ENCODE measurements around the gene BMP10. TPM values are rescaled to one million over a fixed set of nuclear protein-coding genes. Genes with fewer than 3 reads are reported as not detected.

Gene BMP10
- total RNA-seq, 1 experiment from 2014 or later, result not detected

- Histone ChIP-seq H3K23me2 (ENCODE audit: insufficient read length, low read depth, low read length, poor library complexity, severe bottlenecking) (no peaks in the 10 kb centered on the region), H2BK15ac (ENCODE audit: low read depth, low read length) (no peak overlapping the region), H2BK120ac (ENCODE audit: low read depth, low read length, poor library complexity, severe bottlenecking) (no peak overlapping the region), H2AFZ (ENCODE audit: low read length) (no peak overlapping the region), H4K8ac (replicated peaks; ENCODE audit: insufficient read length, low read depth, low read length) (no peak overlapping the region), H3K4me2 (ENCODE audit: insufficient read depth, insufficient read length, low read length) (no peak overlapping the region), H3K4me1 (ENCODE audit: insufficient read depth, low read length) (no peaks in the 10 kb centered on the region; the same call in 1 of the 2 replicates), H3K79me1 (ENCODE audit: insufficient read depth, low read depth, low read length, poor library complexity, severe bottlenecking) (no peaks in the 10 kb centered on the region), H2BK12ac (ENCODE audit: insufficient read length, low read depth, low read length) (no peak overlapping the region), H3K23ac (ENCODE audit: insufficient read length, low read depth, low read length) (no peak overlapping the region), H3K79me2 (ENCODE audit: insufficient read depth, low read length) (no peaks in the 10 kb centered on the region), H4K20me1 (ENCODE audit: control insufficient read depth, insufficient read depth, insufficient read length) (no peaks in the 10 kb centered on the region), H4K5ac (ENCODE audit: insufficient read length, low read depth, low read length) (no peak overlapping the region), H2AK5ac (ENCODE audit: insufficient read length, low read length) (no peak overlapping the region), H3K14ac (ENCODE audit: insufficient read depth, low read length) (no peak overlapping the region), H3K27ac (ENCODE audit: insufficient read length, low read depth, low read length) (no peak overlapping the region), H3K4ac (ENCODE audit: low read depth, low read length) (no peak overlapping the region), H3K9ac (ENCODE audit: extremely low read depth, insufficient read length, low read length) (no peak overlapping the region), H3K9me3 (ENCODE audit: control insufficient read depth, low read depth, low read length) (no peaks in the 10 kb centered on the region), H3T11ph (ENCODE audit: low read length) (no peak overlapping the region), H3K18ac (ENCODE audit: insufficient read length, low read depth, low read length) (no peak overlapping the region), H3K56ac (ENCODE audit: insufficient read length, low read depth, low read length) (no peak overlapping the region), H2BK5ac (ENCODE audit: insufficient read length, low read length) (no peak overlapping the region), H4K91ac (ENCODE audit: insufficient read length, low read depth, low read length) (no peak overlapping the region), H2BK20ac (ENCODE audit: low read depth, low read length, poor library complexity, severe bottlenecking) (no peak overlapping the region), H3K27me3 (ENCODE audit: insufficient read depth, low read length) (no peaks in the 10 kb centered on the region)
- Mint-ChIP-seq H3K27ac (no peak overlapping the region), H3K36me3 (ENCODE audit: insufficient read depth in 1 of 3, low read depth in 3 of 3) (peaks cover 0 to 28% (median 4%) of the 10 kb centered on the region in 3 experiments; a peak in 4 of 7 replicates), H3K9me3 (peaks cover 19 to 30% of the 10 kb centered on the region in 2 experiments), H3K27me3 (ENCODE audit: low read depth) (no peaks in the 10 kb centered on the region), H3K4me3 (no peak overlapping the region), H3K4me1 (peaks cover 15% of the 10 kb centered on the region in 2 experiments)
- DNase-seq, result no peak
- TF ChIP-seq CTCF (conservative IDR thresholded peaks at IDR 0.05), result no peak
- no CpG with 5 or more reads among the region's 2 CpGs for WGBS (ENCODE audit: extremely low coverage, insufficient read length, low lambda C conversion rate)
These were observed 33.9 kb upstream of the BMP10 start for GRCh38 chr2:68905116-68905515.

Measured in H9 (cell line).